Epithelial cell of esophagus (primary cell): Measurements from ENCODE around the gene GUCA1A.
A peak's percentile ranks its signal among the peaks of the same experiment; 100 is the strongest.

Experiments used
- DNase-seq: peaks from one replicate; pipeline ENCODE4 v3.0.0; 2010; ENCODE audit warnings: low read depth
- H3K4me3 ChIP-seq: 2 replicates; pipeline ENCODE4 v1.5.1; 2011; ENCODE audit warnings: mild to moderate bottlenecking, low read length, control low read depth
- CTCF ChIP-seq: IDR thresholded peaks from 2 replicates; pipeline ENCODE4 v1.5.1; 2011; ENCODE audit warnings: low read depth, mild to moderate bottlenecking, low read length, control low read depth, inconsistent platforms; ENCODE audit not compliant: insufficient read depth; ENCODE audit errors: missing control alignments

The GUCA1A gene

GRCh38 chr6:42155293-42155692 is 17.9 kb upstream of the GUCA1A start:
- no peak for TF ChIP-seq CTCF
- no peak overlapping the region for H3K4me3 ChIP-seq
- DNase-seq: no peak

- no peak for TF ChIP-seq CTCF
- H3K4me3 ChIP-seq: no peak overlapping the region
- DNase-seq: no peak
Measured at GRCh38 chr6:42156638-42157037, 16.5 kb upstream of the GUCA1A start.

GRCh38 chr6:42158011-42158410 is 15.2 kb upstream of the GUCA1A start:
- H3K4me3 ChIP-seq: no peak overlapping the region
- no peak for TF ChIP-seq CTCF
- DNase-seq: peak; percentile 71

GRCh38 chr6:42158631-42159030 is 14.5 kb upstream of the GUCA1A start:
- H3K4me3 ChIP-seq: no peak overlapping the region
- DNase-seq: no peak
- TF ChIP-seq CTCF: no peak

DNA sequence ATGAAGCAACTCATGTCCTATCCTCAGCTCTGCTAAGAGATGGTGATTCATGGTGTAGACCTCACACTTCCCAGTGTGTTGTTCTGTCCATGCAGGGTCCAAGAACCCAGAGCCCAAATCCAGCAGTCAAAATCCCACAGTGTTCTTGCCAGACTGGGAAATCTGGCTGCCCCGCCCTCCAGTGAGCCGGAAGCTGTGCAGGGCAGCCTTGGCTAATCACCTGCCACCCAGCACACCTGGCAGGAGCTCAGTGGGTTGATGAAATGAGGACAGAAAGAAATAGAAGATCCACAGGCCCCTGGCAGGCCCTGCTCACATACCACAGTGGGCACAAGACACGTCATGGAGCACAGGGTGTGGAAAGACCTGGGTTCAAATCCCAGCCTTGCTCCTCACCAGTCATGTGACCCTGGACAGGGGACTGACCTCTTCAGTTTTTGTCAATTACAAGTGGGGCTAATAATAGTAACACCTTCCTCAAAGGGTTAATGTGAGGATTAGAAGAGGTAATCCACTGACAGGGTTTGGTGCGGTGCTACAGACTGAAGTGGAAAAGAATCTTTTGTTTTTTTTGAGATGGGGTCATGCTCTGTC is 13.6 kb upstream of the GUCA1A start:
- no peak for TF ChIP-seq CTCF
- no peak overlapping the region for H3K4me3 ChIP-seq
- DNase-seq: peak; percentile 43

DNA sequence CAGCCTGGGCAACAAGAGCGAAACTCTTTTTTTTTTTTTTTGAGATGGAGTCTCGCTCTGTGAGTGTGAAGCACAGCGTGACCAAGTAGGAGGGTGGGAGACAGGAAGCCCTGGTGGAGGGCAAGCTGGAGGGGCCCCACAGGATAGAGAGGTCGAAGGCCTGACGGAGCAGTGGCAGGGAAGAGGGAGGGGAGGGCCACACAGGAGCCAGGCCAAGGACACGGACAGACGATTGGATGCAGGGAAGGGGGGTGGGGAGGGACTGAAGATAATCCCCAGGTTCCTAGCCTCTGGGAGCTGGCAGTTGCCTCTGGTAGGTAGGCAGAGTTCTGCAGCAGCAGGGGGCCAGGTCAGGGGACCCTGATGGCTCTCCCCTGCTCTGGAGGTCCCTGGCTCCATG is 10.8 kb upstream of the GUCA1A start:
- no peak for DNase-seq
- no peak for TF ChIP-seq CTCF

DNA sequence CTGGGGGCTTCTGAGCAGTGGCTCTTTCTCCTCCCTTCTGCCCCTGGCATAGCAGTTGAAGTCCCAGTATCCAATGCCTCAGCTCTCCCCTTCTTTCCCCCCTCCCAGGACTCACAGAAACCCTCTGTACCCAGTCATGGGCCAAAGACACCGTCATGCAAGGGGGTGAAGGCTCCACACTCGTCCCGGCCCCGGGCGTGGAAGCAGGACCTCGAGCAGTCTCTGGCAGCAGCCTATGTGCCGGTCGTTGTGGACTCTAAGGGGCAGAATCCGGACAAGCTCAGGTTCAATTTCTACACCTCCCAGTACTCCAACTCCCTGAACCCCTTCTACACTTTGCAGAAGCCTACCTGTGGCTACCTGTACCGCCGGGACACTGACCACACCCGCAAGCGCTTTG is 10.4 kb upstream of the GUCA1A start:
- H3K4me3 ChIP-seq: no peak overlapping the region
- no peak for DNase-seq
- no peak for TF ChIP-seq CTCF

More for the DNA sequence above, 10.8 kb upstream of the GUCA1A start:
- H3K4me3 ChIP-seq: no peak overlapping the region
